ENCODE measurements around the gene THAP7.
"Not testable (repeated sequence)": the region's sequence is repeated elsewhere in the genome, so short reads cannot be mapped to it uniquely, and the experiment has no call there.

Gene THAP7

GRCh38 chr22:20977019-20977418 is 24.9 kb downstream of the THAP7 start:
- no peak for DNase-seq

DNA sequence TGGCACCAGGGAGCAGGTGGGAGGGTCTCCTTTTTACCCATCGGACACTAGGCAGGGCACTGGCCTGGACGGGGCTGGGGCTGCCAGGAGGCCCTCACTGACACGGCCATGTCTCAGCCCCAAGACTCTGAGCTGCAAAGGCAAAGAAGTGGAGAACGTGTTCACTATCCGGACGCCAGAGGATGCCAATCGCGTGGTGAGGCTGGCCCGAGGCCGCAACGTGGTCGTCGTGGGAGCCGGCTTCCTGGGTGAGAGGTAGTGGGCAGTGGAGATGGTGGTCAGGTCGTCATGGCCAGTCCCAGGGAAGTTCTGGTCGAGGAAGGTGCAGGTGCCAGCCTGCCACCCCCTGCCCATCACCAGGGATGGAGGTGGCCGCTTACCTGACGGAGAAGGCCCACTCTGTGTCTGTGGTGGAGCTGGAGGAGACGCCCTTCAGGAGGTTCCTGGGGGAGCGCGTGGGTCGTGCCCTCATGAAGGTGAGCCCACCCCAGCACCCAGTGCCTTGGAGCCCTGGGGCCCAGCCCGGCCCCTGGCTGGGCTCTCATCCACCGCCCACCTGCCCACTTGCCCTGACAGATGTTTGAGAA is 25.5 kb downstream of the THAP7 start:
- no peak for DNase-seq

GRCh38 chr22:20975541-20976290 is 26.2 kb downstream of the THAP7 start:
- DNase-seq, result no peak

DNA sequence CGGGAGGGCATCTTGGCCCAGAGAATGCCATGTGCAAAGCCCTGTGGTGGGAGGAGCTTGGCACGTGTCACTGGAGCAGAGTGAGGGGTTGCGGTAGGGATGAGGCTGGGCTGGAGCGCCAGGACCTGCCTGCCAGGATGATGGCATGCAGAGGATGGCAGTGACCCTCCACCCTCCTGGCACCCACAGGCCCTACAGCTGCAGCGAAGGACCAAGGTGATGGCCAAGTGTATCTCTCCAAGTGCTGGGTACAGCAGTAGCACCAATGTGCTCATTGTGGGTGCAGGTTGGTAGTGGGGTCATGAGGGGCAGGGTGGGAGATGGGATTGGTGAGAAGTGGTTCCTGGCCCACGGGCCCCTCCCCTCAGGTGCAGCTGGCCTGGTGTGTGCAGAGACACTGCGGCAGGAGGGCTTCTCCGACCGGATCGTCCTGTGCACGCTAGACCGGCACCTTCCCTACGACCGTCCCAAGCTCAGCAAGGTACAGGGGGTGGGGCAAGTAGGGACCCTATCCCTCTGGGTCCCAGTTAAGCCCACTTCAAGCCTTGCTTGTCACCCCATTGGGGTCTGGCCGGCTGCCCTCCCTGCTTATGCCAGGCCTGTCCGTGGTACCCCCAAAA is 27.5 kb downstream of the THAP7 start:
- no peak for DNase-seq

DNA sequence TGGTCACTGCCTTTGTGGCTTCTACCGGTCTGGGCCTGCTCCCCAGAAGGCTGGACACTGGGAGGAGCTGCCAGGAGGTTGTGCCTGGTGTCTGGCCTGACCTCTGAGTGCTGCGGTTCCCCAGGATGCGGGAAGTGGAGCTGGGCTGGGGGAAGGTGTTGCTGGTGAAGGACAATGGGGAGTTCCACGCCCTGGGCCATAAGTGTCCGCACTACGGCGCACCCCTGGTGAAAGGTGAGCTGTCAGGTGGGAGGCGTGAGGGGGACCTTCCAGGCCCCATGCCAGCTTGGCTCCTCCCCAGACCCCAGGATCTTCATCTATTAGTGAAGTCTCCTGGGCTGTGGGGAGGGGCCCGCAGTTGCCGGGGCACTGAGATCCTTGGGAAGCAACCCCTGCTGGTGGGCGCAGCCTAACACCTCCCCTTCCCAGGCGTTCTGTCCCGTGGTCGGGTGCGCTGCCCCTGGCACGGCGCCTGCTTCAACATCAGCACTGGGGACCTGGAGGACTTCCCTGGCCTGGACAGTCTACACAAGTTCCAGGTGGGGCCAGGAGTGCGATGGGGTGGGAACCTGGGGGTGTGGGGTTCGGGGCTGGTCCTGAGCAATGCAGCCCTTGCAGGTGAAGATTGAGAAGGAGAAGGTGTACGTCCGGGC is 28.2 kb downstream of the THAP7 start:
- DNase-seq, result no peak

DNA sequence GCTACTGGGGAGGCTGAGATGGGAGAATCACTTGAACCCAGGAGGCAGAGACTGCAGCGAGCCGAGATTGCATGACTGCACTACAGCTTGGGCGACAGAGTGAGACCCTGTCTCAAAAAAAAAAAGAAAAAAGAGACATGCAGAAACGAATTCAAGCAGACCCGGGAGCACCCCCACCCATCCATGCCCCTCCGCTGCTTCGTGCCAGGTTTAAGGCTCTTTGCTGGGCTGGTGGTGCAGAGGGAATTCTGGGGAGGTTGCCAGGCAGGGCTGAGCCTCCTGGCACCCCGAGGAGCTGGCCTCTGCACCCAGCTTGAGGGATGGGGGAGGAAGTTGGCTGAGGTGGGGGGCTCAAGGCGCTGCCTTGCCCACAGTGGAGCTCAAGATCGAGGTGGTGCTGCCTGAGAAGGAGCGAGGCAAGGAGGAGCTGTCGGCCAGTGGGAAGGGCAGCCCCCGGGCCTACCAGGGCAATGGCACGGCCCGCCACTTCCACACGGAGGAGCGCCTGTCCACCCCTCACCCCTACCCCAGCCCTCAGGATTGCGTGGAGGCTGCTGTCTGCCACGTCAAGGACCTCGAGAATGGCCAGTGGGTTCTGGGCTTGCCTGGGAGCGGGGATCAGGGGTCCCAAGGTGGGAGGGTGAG is 28.9 kb downstream of the THAP7 start:
- DNase-seq, result no peak

GRCh38 chr22:20972014-20972694 is 29.8 kb downstream of the THAP7 start:
- DNase-seq, result not testable (repeated sequence)

DNA sequence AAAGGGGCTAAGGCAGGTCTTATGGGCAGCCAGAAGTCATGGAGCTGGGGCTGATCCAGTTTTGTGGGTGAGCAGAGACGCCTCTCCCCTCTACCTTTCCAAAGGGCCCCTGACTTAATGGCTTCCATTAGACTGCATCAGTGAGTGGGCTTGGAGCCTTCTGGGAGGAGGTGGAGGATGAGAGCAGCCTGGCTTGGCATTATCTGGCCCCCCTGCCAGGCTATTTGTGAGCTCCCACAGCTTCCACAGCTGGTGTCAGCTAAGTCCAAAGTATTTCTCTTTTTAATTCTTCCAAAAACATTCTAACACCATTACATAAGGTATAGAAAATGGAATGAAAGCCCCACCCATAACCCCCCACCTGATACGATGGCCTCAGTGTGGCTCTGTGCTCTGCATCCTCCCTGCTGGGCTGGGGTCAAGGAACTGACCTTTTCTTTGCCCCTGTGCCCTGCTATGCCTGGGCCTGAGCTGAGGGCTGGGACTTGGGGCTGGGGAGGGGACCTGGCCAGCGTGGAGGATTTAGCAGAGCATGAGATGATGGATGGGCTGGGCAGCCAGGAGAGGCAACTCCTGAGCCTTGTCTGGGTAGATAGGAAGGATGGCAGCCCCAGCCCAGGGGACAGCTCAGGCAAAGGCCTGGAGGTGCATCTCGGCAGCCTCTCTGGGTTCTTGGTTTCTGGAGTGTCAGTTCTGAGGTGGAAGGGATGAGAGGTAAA is 30.8 kb downstream of the THAP7 start:
- no peak for DNase-seq

DNA sequence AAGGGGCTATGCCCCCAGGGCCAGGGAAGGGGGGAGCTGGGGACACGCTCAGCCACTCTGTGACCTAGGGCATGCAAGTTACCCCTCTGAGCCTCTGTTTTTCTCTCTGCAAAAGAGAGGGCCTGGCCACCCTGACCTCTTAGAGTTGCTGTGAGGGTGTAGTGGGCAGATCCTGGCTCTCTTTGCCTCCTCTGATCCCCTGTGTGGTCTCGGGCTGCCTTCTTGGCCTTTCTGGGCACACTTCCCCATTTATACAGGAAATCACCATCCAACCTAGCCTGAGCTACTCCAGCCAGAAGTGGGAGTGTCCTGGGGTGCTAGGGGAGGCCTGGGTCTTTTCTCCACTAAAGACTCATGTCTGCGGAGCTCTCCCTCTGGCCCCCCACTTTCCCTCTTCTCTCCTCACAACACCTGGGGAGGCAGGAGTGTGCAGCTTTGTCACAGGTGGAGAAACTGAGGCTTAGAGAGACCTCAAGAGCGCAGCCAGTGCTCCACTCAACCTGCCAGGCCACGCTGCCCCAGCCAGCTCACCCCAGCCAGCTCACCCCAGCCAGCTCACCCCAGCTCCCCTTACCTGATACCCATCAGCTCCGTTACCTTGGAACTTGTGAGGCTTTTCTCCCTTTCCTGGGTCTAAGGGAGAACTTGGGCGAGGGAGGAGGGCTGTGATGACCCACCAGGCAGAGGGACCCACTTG is 33.5 kb downstream of the THAP7 start:
- no peak for DNase-seq

- DNase-seq, result no peak
Measured at GRCh38 chr22:20967697-20968211, 34.2 kb downstream of the THAP7 start.

GRCh38 chr22:20966883-20967696 is 34.8 kb downstream of the THAP7 start, which contains the start of gene AIFM3:
TSS of gene AIFM3 (plus strand) at chr22:20967255. CDS start at chr22:20967945, 690 bp downstream.
- no peak for DNase-seq

DNA sequence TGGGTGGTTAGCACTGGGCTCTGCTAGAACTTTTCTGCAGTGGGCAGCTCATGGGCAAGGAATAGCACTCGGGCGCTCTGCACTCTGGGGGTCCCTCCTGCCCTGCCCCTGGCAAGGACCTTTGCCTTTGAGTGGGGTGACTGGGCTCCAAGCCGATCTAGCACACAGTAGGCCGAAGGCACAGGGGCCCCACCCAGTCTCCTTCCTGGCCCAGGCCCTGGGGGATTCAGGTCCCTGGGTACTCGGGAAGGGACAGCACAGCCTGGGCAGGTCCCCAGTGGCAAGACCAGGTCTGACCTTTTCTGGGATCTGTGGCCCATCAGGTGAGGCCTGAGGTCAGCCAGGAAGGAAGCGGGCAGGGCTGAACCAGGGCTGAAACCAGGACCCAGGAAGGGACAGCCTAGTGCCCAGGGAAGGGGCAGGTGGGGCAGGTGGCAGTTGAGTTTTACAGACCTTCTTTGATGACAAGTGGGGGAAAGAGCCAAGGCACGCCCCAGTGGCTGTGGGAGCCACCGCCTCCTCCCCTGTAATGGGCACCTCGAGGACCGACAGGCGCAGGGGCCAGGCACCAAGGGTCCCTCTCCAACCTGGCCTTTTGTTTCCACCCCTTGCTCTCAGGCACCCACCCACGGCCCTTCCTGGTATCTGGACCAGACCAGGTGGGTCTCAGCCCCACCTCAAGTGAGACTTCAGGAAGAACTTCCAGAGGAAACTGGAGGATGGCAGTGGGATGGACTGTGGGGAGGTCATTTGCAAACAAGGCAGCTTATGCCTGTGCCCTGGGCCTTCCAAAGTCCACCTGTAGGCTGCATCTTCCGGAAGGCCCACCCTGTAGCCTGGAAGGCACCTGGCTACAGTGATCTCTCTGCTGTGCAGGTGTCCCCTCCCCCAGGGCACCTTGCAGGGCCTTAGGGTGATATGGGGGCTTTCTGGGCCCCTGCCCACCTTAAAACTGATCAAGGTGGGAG is 35.7 kb downstream of the THAP7 start:
- DNase-seq, result no peak

DNA sequence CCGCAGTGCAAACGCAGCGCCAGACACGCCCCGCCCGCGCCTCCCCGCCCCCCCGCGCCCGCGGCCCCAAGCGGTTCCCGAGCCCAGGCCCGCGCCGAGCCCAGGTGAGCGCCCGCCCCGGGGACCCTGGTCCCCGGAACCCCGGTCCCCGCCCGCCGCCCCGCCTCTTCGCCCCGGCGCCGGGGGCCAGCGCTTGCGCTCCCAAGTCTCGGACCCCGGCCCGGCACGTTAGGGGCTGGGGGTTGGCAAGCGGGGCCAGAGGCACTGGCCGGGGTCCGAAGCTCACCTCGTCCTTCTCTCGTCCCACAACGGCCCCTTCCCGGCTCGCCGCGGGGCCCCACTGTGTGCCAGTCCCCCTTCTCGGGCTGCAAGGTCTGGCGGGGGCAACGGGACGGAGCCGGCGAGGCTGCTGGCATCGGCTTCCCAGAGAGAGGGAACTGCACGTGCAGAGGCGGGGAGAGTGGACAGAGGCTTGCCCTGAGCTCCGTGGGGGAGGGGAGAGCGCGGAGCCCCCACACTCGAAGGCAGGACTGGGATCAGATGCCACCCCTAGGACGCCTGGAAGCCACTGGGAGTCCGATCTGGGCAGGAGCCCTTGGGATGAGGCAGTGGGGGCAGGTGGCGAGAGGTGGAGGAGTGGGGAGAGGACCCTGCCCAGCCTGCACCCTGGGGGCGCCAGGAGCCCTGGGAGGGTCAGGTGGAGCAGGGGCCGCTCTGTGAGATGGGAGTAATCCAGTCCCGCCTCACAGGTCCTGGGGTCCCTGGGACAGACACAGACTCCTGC is 36.6 kb downstream of the THAP7 start:
- no peak for DNase-seq

- DNase-seq, result peak in 1 of 2 experiments; percentile 13
Measured at GRCh38 chr22:20964799-20965103, 37.2 kb downstream of the THAP7 start.

DNA sequence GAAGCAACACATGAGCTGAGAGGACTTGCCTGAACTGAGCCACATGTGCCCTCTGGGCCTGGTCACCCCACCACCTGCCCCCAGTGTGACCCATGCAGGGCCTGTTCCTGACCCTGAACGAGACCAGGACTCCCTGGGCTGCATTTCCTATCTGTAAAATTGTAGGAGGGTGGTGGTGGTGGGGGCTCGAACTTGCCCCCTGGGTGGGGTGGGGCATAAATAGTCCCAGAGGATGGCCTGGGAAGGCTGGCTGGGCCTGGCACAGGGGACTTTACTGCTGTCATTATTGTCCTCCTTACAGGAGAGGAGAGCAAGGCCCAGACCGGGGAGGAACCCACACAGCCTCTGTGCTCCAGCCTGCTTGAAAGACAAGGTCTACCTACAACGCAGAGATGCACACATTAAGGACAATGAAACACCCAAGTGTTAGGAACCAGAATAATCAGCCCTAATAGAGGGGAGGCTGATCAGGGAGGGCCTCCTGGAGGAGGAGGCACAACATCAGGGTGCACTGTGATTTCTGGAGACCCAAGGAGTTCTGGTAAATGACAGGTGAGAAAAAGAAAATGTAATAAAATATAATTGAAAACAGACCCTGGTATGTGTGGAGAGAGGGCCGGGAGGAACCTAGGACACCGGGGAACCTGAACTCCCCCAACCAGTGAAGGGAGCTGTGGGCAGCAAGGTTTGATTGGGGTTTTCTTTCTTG is 37.7 kb downstream of the THAP7 start:
- no peak for DNase-seq

- no peak for DNase-seq
Measured at GRCh38 chr22:20963201-20964052, 38.5 kb downstream of the THAP7 start.
